T-cell (primary cell): ENCODE data around the gene SKOR2. TPM values are rescaled to one million over a fixed set of nuclear protein-coding genes. Genes with fewer than 3 reads are reported as not detected.

ENCODE experiments used
- ATAC-seq, 4 experiments: fragments of 200-7000 bp in 3 of 4; fragments of 150-1000 bp in 1 of 4; cut with Tn5 transposase; replicated peaks in 1 of 4; 1 replicate in 3 of 4; 2 replicates in 1 of 4; pipeline ENCODE4 v1.10.0; 2021; ENCODE audit warnings: moderate library complexity in 3 of 4, mild to moderate bottlenecking in 2 of 4, moderate number of reproducible peaks in 1 of 4
- CTCF ChIA-PET, 2 donors: fragments of 300-600 bp; sonication (Branson Sonifier 250); formaldehyde crosslinking; loops; one replicate each; lab custom pipeline; 2022; ENCODE audit warnings: antibody characterized with exemption in 2 of 2; lab: Charles Lee
- POLR2A ChIA-PET, 2 donors: fragments of 300-600 bp; sonication (Branson Sonifier 250); formaldehyde crosslinking; loops; one replicate each; lab custom pipeline; 2022; ENCODE audit warnings: antibody characterized with exemption in 2 of 2; lab: Charles Lee
- DNase-seq, 35 experiments: peaks; one replicate each; pipeline versions ENCODE4 v3.0.0 to v3.0.0-alpha.2; 2013 to 2023
- H3K27ac ChIP-seq: one replicate; pipeline ENCODE4 v1.5.1; 2013; ENCODE audit warnings: low read length
- H3K27me3 ChIP-seq, 2 experiments: replicated peaks in 1 of 2; 1 replicate in 1 of 2; 2 replicates in 1 of 2; pipeline versions ENCODE4 v1.6.1 to v1.7.0; 2013; ENCODE audit warnings: low read length in 1 of 2, mixed read lengths in 1 of 2; ENCODE audit not compliant: control insufficient read depth in 2 of 2, insufficient read depth in 2 of 2; ENCODE audit errors: extremely low read depth in 1 of 2
- H3K36me3 ChIP-seq, 2 donors: 1 replicate in 1 of 2; 2 replicates in 1 of 2; pipeline versions ENCODE4 v1.6.1 to v1.7.0; 2013; ENCODE audit warnings: low read length in 1 of 2; ENCODE audit not compliant: control insufficient read depth in 2 of 2, insufficient read depth in 1 of 2; ENCODE audit errors: extremely low read depth in 1 of 2
- H3K4me1 ChIP-seq, 2 experiments: 1 replicate in 1 of 2; 2 replicates in 1 of 2; pipeline versions ENCODE4 v1.6.1 to v1.7.0; 2013; ENCODE audit warnings: low read length in 2 of 2, mixed read lengths in 1 of 2; ENCODE audit not compliant: insufficient read depth in 2 of 2, control insufficient read depth in 1 of 2; ENCODE audit errors: extremely low read depth in 1 of 2
- H3K4me3 ChIP-seq, 2 donors: 1 replicate in 1 of 2; 2 replicates in 1 of 2; pipeline versions ENCODE4 v1.5.1 to v1.7.0; 2013; ENCODE audit warnings: mild to moderate bottlenecking in 2 of 2, low read length in 1 of 2, moderate library complexity in 1 of 2; ENCODE audit not compliant: control insufficient read depth in 1 of 2; ENCODE audit errors: extremely low read depth in 1 of 2
- H3K9me3 ChIP-seq: 2 replicates; pipeline ENCODE4 v1.7.0; 2013
- H3K27ac Mint-ChIP-seq, 2 donors: one replicate each; pipeline ENCODE4 v1.8.0; 2020 to 2021; ENCODE audit warnings: mild to moderate bottlenecking in 2 of 2, mixed read lengths in 2 of 2
- H3K27me3 Mint-ChIP-seq, 2 donors: one replicate each; pipeline ENCODE4 v1.8.0; 2021 to 2022; ENCODE audit warnings: mixed read lengths in 2 of 2
- H3K36me3 Mint-ChIP-seq: one replicate; pipeline ENCODE4 v1.8.0; 2021; ENCODE audit warnings: mixed read lengths
- H3K4me1 Mint-ChIP-seq, 3 donors: one replicate each; pipeline ENCODE4 v1.8.0; 2020 to 2022; ENCODE audit warnings: mixed read lengths in 3 of 3, mild to moderate bottlenecking in 1 of 3
- H3K4me3 Mint-ChIP-seq, 3 donors: one replicate each; pipeline ENCODE4 v1.8.0; 2020 to 2022; ENCODE audit warnings: mild to moderate bottlenecking in 3 of 3, mixed read lengths in 3 of 3, moderate library complexity in 3 of 3
- H3K9me3 Mint-ChIP-seq, 3 donors: one replicate each; pipeline ENCODE4 v1.8.0; 2020 to 2022; ENCODE audit warnings: mixed read lengths in 3 of 3
- WGBS: methylation state at CpG from one replicate; pipeline ENCODE4 v1.1.5; 2013; ENCODE audit warnings: missing lambda C conversion rate; ENCODE audit not compliant: insufficient coverage; 5-methylcytosine and 5-hydroxymethylcytosine counted together
- total RNA-seq, 35 experiments: library from RNA in 6 of 35; stranded (reverse) in 6 of 35; fragments of 120-200 nt in 1 of 35; gene quantifications; one replicate each; pipeline versions ENCODE4 v1.2.1 to v1.2.4 and lab custom pipeline; 2013 to 2026

SKOR2 gene
- total RNA-seq, 5 donors from 2014 or later (not counting 1 experiment from before 2014, with no cell fraction given): not detected

GRCh38 chr18:47246027-47246971 lies 5.2 kb downstream of the SKOR2 start:
- 9% methylated on average over 42 of the region's 47 CpGs for WGBS
- H3K36me3 Mint-ChIP-seq: no peaks in the 10 kb centered on the region
- H3K27me3 Mint-ChIP-seq: peaks cover 57 to 67% of the 10 kb centered on the region in 2 donors
- H3K9me3 Mint-ChIP-seq: no peaks in the 10 kb centered on the region
- Histone ChIP-seq H3K27me3 (peaks cover 21 to 32% of the 10 kb centered on the region in 2 experiments), H3K4me1 (peaks cover 0 to under 1% of the 10 kb centered on the region in 2 experiments), H3K36me3 (no peaks in the 10 kb centered on the region), H3K4me3 (no peak overlapping the region), H3K9me3 (no peaks in the 10 kb centered on the region), H3K27ac (no peak overlapping the region)
- H3K27ac Mint-ChIP-seq: peak overlapping the region in 1 of 2 donors; percentile 41
- H3K4me1 Mint-ChIP-seq: peaks cover 0 to 11% (median 10%) of the 10 kb centered on the region in 3 donors
- ATAC-seq (no peak), DNase-seq (no peak)
- POLR2A ChIA-PET: no interaction called here
- CTCF ChIA-PET: no interaction called here
- H3K4me3 Mint-ChIP-seq: peak overlapping the region in 1 of 3 donors; percentile 43

- H3K4me3 Mint-ChIP-seq: no peak overlapping the region
- no peaks in the 10 kb centered on the region for H3K36me3 ChIP-seq
- peaks cover 19 to 26% of the 10 kb centered on the region in 2 experiments for H3K27me3 ChIP-seq
- peaks cover 51 to 52% of the 10 kb centered on the region in 2 donors for H3K27me3 Mint-ChIP-seq
- ChIA-PET CTCF (no interaction called here), POLR2A (no interaction called here)
- H3K9me3 ChIP-seq: no peaks in the 10 kb centered on the region
- H3K9me3 Mint-ChIP-seq: no peaks in the 10 kb centered on the region
- H3K4me1 Mint-ChIP-seq: peaks cover 0 to 11% (median 6%) of the 10 kb centered on the region in 3 donors
- no peaks in the 10 kb centered on the region for H3K4me1 ChIP-seq
- H3K4me3 ChIP-seq: no peak overlapping the region
- 0% methylated on average over 1 of the region's 4 CpGs for WGBS
- no peak overlapping the region for H3K27ac ChIP-seq
- DNase-seq: no peak
- no peak overlapping the region for H3K27ac Mint-ChIP-seq
- no peak for ATAC-seq
- no peaks in the 10 kb centered on the region for H3K36me3 Mint-ChIP-seq
Measured at GRCh38 chr18:47244086-47244485, 7.4 kb downstream of the SKOR2 start.

- no peak for ATAC-seq
- Histone ChIP-seq H3K9me3 (no peaks in the 10 kb centered on the region), H3K4me3 (no peak overlapping the region), H3K4me1 (no peaks in the 10 kb centered on the region), H3K27ac (no peak overlapping the region), H3K27me3 (peaks cover 9 to 21% of the 10 kb centered on the region in 2 experiments), H3K36me3 (no peaks in the 10 kb centered on the region)
- Mint-ChIP-seq H3K27ac (no peak overlapping the region), H3K36me3 (no peaks in the 10 kb centered on the region), H3K9me3 (no peaks in the 10 kb centered on the region), H3K4me3 (no peak overlapping the region), H3K4me1 (no peaks in the 10 kb centered on the region), H3K27me3 (peaks cover 42 to 58% of the 10 kb centered on the region in 2 donors)
- 88% methylated on average over 4 of the region's 4 CpGs for WGBS
- ChIA-PET POLR2A (no interaction called here), CTCF (no interaction called here)
- no peak for DNase-seq
Measured at GRCh38 chr18:47235096-47235495, 16.4 kb downstream of the SKOR2 start.

- H3K4me3 ChIP-seq: no peak overlapping the region
- H3K27ac ChIP-seq: no peak overlapping the region
- ChIA-PET POLR2A (interaction anchor here in 1 of 2 donors (0.6 kb wide), 1 partner anchor 47 kb away, joined by 3 read pairs; no protein-coding TSS in a partner anchor), CTCF (no interaction called here)
- H3K4me3 Mint-ChIP-seq: no peak overlapping the region
- no peaks in the 10 kb centered on the region for H3K4me1 Mint-ChIP-seq
- H3K27me3 Mint-ChIP-seq: peaks cover 29 to 37% of the 10 kb centered on the region in 2 donors
- no peak overlapping the region for H3K27ac Mint-ChIP-seq
- H3K9me3 ChIP-seq: no peaks in the 10 kb centered on the region
- no peaks in the 10 kb centered on the region for H3K4me1 ChIP-seq
- no peaks in the 10 kb centered on the region for H3K36me3 Mint-ChIP-seq
- H3K36me3 ChIP-seq: no peaks in the 10 kb centered on the region
- ATAC-seq (no peak), DNase-seq (no peak)
- H3K27me3 ChIP-seq: peaks cover 2 to 19% of the 10 kb centered on the region in 2 experiments
- no peaks in the 10 kb centered on the region for H3K9me3 Mint-ChIP-seq
Measured at GRCh38 chr18:47226660-47227059, 24.8 kb downstream of the SKOR2 start.

GRCh38 chr18:47215554-47216138 lies 35.8 kb downstream of the SKOR2 start:
- H3K27me3 ChIP-seq: peaks cover 7% of the 10 kb centered on the region in 2 experiments
- Mint-ChIP-seq H3K36me3 (no peaks in the 10 kb centered on the region), H3K27me3 (peaks cover 42 to 48% of the 10 kb centered on the region in 2 donors), H3K4me1 (peaks cover 0 to 2% (median 0%) of the 10 kb centered on the region in 3 donors), H3K4me3 (no peak overlapping the region), H3K27ac (no peak overlapping the region), H3K9me3 (no peaks in the 10 kb centered on the region)
- 20% methylated on average over 1 of the region's 5 CpGs for WGBS
- no peak overlapping the region for H3K27ac ChIP-seq
- ChIA-PET CTCF (interaction anchor here in 1 of 2 donors (1.2 to 2.9 kb wide), 4 partner anchors 9 to 532 kb away, joined by 3 to 11 read pairs (median 4); no protein-coding TSS in a partner anchor), POLR2A (no interaction called here)
- peak in 1 of 35 experiments; percentile 34 for DNase-seq
- no peaks in the 10 kb centered on the region for H3K4me1 ChIP-seq
- ATAC-seq: no peak
- H3K36me3 ChIP-seq: no peaks in the 10 kb centered on the region
- H3K9me3 ChIP-seq: no peaks in the 10 kb centered on the region
- H3K4me3 ChIP-seq: no peak overlapping the region

GRCh38 chr18:47209171-47209570 lies 42.3 kb downstream of the SKOR2 start:
- DNase-seq: no peak
- no peak overlapping the region for H3K27ac Mint-ChIP-seq
- WGBS: no CpG with 5 or more reads among the region's 1 CpG
- ChIA-PET POLR2A (no interaction called here), CTCF (interaction anchor here (0.7 to 1.4 kb wide), 3 partner anchors 52 to 1113 kb away, joined by 3 to 6 read pairs (median 4); no protein-coding TSS in a partner anchor)
- H3K4me3 ChIP-seq: no peak overlapping the region
- no peak overlapping the region for H3K27ac ChIP-seq
- no peaks in the 10 kb centered on the region for H3K9me3 ChIP-seq
- peaks cover 42 to 63% of the 10 kb centered on the region in 2 donors for H3K27me3 Mint-ChIP-seq
- no peaks in the 10 kb centered on the region for H3K36me3 Mint-ChIP-seq
- H3K27me3 ChIP-seq: peaks cover 4 to 7% of the 10 kb centered on the region in 2 experiments
- no peaks in the 10 kb centered on the region for H3K36me3 ChIP-seq
- H3K9me3 Mint-ChIP-seq: no peaks in the 10 kb centered on the region
- H3K4me1 Mint-ChIP-seq: no peaks in the 10 kb centered on the region
- no peak overlapping the region for H3K4me3 Mint-ChIP-seq
- ATAC-seq: no peak
- H3K4me1 ChIP-seq: no peaks in the 10 kb centered on the region
